GM12878 (cell line): ENCODE measurements around the gene NRXN3. TPM values are rescaled to one million over a fixed set of nuclear protein-coding genes. Genes with fewer than 3 reads are reported as not detected.

ENCODE experiments used
- ATAC-seq: fragments of 200-7000 bp; cut with Tn5 transposase; 3 replicates; pipeline ENCODE4 v1.9.1; 2020; ENCODE audit warnings: mild to moderate bottlenecking, moderate library complexity
- BruUV-seq: library from RNA; stranded (reverse); fragments of 400-500 nt; replicated peaks from 2 replicates; lab custom pipeline; 2021; lab: Mats Ljungman, UMichigan
- CTCF ChIA-PET: fragments of 300-600 bp; sonication (Branson Sonifier 250); formaldehyde crosslinking; extraction: SDS; loops from one replicate; lab custom pipeline; 2021; ENCODE audit warnings: inconsistent platforms; lab: Yijun Ruan, JAX
- POLR2A ChIA-PET: fragments of 350-600 bp; formaldehyde crosslinking; extraction: SDS; loops from one replicate; lab custom pipeline; 2021; ENCODE audit warnings: inconsistent platforms; lab: Charles Lee
- RAD21 ChIA-PET: fragments of 300-600 bp; sonication (Branson Sonifier 250); formaldehyde crosslinking; loops from one replicate; lab custom pipeline; 2023; ENCODE audit warnings: antibody characterized with exemption; ENCODE audit not compliant: unreplicated experiment; lab: Charles Lee
- SMC1A ChIA-PET: fragments of 300-600 bp; sonication (Branson Sonifier 250); formaldehyde crosslinking; loops from one replicate; lab custom pipeline; 2023; ENCODE audit not compliant: unreplicated experiment, uncharacterized antibody; lab: Charles Lee
- DNase-seq: peaks from one replicate; pipeline ENCODE4 v3.0.0-alpha.2; 2011; ENCODE audit warnings: low read depth, low spot score
- FAIRE-seq: peaks from 3 replicates; lab custom pipeline; 2011; peaks lifted over from hg19 to GRCh38; lab: Jason Lieb, UNC
- H2AFZ ChIP-seq: 2 replicates; pipeline ENCODE4 v1.6.0; 2011; ENCODE audit warnings: low read depth, low read length, control low read depth; ENCODE audit not compliant: control insufficient read depth
- H3K27ac ChIP-seq: 2 replicates; pipeline ENCODE4 v1.5.1; 2011; ENCODE audit warnings: control low read depth; ENCODE audit not compliant: control insufficient read depth, insufficient read depth
- H3K27me3 ChIP-seq, 2 experiments: replicated peaks in 1 of 2; 2 replicates each; pipeline versions ENCODE4 v1.6.0 to v1.6.1; 2011; ENCODE audit warnings: low read length in 1 of 2; ENCODE audit not compliant: control insufficient read depth in 2 of 2, insufficient read depth in 2 of 2
- H3K36me3 ChIP-seq, 2 experiments: 2 replicates each; pipeline ENCODE4 v1.5.1; 2011; ENCODE audit warnings: low read length in 1 of 2; ENCODE audit not compliant: control insufficient read depth in 2 of 2, insufficient read depth in 2 of 2
- H3K4me1 ChIP-seq: 2 replicates; pipeline ENCODE4 v1.6.1; 2011; ENCODE audit warnings: mild to moderate bottlenecking, low read length, moderate library complexity, mixed read lengths; ENCODE audit not compliant: control insufficient read depth, insufficient read depth
- H3K4me2 ChIP-seq: 2 replicates; pipeline ENCODE4 v1.6.0; 2011; ENCODE audit warnings: control low read depth; ENCODE audit not compliant: control insufficient read depth, insufficient read depth
- H3K4me3 ChIP-seq: fragments of 200-600 bp; sonication (generic); 2 replicates; pipeline ENCODE4 v1.5.1; 2016
- H3K79me2 ChIP-seq: 2 replicates; pipeline ENCODE4 v1.6.0; 2011; ENCODE audit warnings: low read length; ENCODE audit not compliant: control insufficient read depth, insufficient read depth
- H3K9ac ChIP-seq: 2 replicates; pipeline ENCODE4 v1.8.0; 2011; ENCODE audit warnings: low read length, control low read depth, mixed read lengths; ENCODE audit not compliant: control insufficient read depth, insufficient read depth
- H3K9me3 ChIP-seq: replicated peaks from 3 replicates; pipeline ENCODE4 v1.5.1; 2011; ENCODE audit warnings: mild to moderate bottlenecking, low read length; ENCODE audit not compliant: control insufficient read depth, insufficient read depth
- H4K20me1 ChIP-seq: 2 replicates; pipeline ENCODE4 v1.6.0; 2011; ENCODE audit not compliant: control insufficient read depth, insufficient read depth
- BCL3 ChIP-seq: IDR thresholded peaks from 2 replicates; pipeline ENCODE4 v1.6.1; 2011; ENCODE audit warnings: borderline replicate concordance, low read depth, mild to moderate bottlenecking, moderate library complexity, low read length; ENCODE audit not compliant: insufficient read depth, poor library complexity, severe bottlenecking
- BHLHE40 ChIP-seq, 2 experiments: fragments of 450-650 bp in 1 of 2; IDR thresholded peaks; 2 replicates each; pipeline ENCODE4 v1.6.1; 2011 to 2017; ENCODE audit warnings: low read depth in 2 of 2, borderline replicate concordance in 1 of 2, improper control_type of control experiment in 1 of 2, low read length in 1 of 2, mild to moderate bottlenecking in 1 of 2
- BMI1 ChIP-seq: fragments of 450-650 bp; IDR thresholded peaks from 2 replicates; pipeline ENCODE4 v1.6.1; 2016; ENCODE audit warnings: mild to moderate bottlenecking, moderate library complexity, borderline replicate concordance
- CEBPZ ChIP-seq: fragments of 150-350 bp; IDR thresholded peaks from 2 replicates; pipeline ENCODE4 v1.6.1; 2016; ENCODE audit warnings: low read depth, low read length
- CHD2 ChIP-seq: IDR thresholded peaks from 2 replicates; pipeline ENCODE4 v1.6.1; 2011; ENCODE audit warnings: low read depth, low read length, improper control_type of control experiment, borderline replicate concordance
- ETV6 ChIP-seq, 2 experiments: fragments of 450-650 bp in 1 of 2; IDR thresholded peaks in 1 of 2; conservative IDR thresholded peaks in 1 of 2; 2 replicates each; pipeline ENCODE4 v1.6.1; 2014; ENCODE audit warnings: antibody characterized with exemption in 1 of 2, borderline replicate concordance in 1 of 2, low read depth in 1 of 2, mild to moderate bottlenecking in 1 of 2, moderate library complexity in 1 of 2
- IRF3 ChIP-seq: fragments of 450-650 bp; IDR thresholded peaks from 2 replicates; pipeline ENCODE4 v1.6.1; 2014; ENCODE audit warnings: mild to moderate bottlenecking
- JUNB ChIP-seq: IDR thresholded peaks from 2 replicates; pipeline ENCODE4 v1.6.1; 2016; ENCODE audit warnings: antibody characterized with exemption, mild to moderate bottlenecking
- MEF2A ChIP-seq: IDR thresholded peaks from 2 replicates; pipeline ENCODE4 v1.6.1; 2011; ENCODE audit warnings: low read depth, mild to moderate bottlenecking, low read length, moderate library complexity; ENCODE audit not compliant: insufficient read depth
- PAX8 ChIP-seq: fragments of 450-650 bp; IDR thresholded peaks from 2 replicates; pipeline ENCODE4 v1.6.1; 2017; ENCODE audit warnings: mild to moderate bottlenecking, moderate library complexity
- SUPT20H ChIP-seq: IDR thresholded peaks from 2 replicates; pipeline ENCODE4 v1.6.1; 2011; ENCODE audit warnings: low read depth, mild to moderate bottlenecking, low read length, moderate library complexity, borderline replicate concordance; ENCODE audit not compliant: control insufficient read depth
- USF1 ChIP-seq: IDR thresholded peaks from 2 replicates; pipeline ENCODE4 v1.6.1; 2011; ENCODE audit warnings: borderline replicate concordance, low read depth, mild to moderate bottlenecking, moderate library complexity, mixed read lengths, low read length; ENCODE audit not compliant: insufficient read depth; ENCODE audit errors: extremely low read length
- ZBTB33 ChIP-seq: fragments of 450-650 bp; IDR thresholded peaks from 2 replicates; pipeline ENCODE4 v1.6.1; 2017; ENCODE audit warnings: mild to moderate bottlenecking
- WGBS: methylation state at CpG from one replicate; pipeline ENCODE4 v1.1.6; 2016; ENCODE audit warnings: low lambda C conversion rate; ENCODE audit not compliant: insufficient replicate concordance, insufficient coverage; ENCODE audit errors: missing lambda C conversion rate; 5-methylcytosine and 5-hydroxymethylcytosine counted together
- in situ Hi-C: fragments of 300-500 bp; cut with MboI; formaldehyde crosslinking; loops from 9 replicates; pipeline ENCODE4 v1.14.3; 2018; ENCODE audit warnings: mixed read lengths
- intact Hi-C: fragments of 100-400 bp; cut with micrococcal nuclease; formaldehyde crosslinking; loops from one replicate; pipeline ENCODE4 v1.14.2; 2022; ENCODE audit not compliant: unreplicated experiment
- polyA plus RNA-seq, 11 experiments: library from polyadenylated mRNA; depleted of rRNA in 4 of 11; unstranded in 6 of 11; stranded (reverse) in 5 of 11; fragments of >200 nt; fragmentation: Nextera tagmentation in 4 of 11; fragmentation: Illumina TruSeq in 1 of 11; extraction: Ambion mirVana in 4 of 11; extraction: Trizol in 1 of 11; gene quantifications; 1 replicate in 1 of 11; 2 replicates in 10 of 11; pipeline versions ENCODE4 v1.2.1 to v1.2.3, GENCODE V29; 2011 to 2016; ENCODE audit warnings: inconsistent platforms in 2 of 11, missing spikeins in 2 of 11, low read depth in 1 of 11
- total RNA-seq, 4 experiments: library from RNA; depleted of rRNA in 3 of 4; stranded (reverse); fragments of >200 nt in 3 of 4; fragmentation: Illumina TruSeq in 1 of 4; extraction: Trizol in 1 of 4; gene quantifications; 2 replicates each; pipeline versions ENCODE4 v1.2.1 to v1.2.3, GENCODE V29; 2013 to 2021

The NRXN3 gene
- total and polyA plus RNA-seq, 10 of the 15 experiments (the other 5 are each of a cell fraction or from before 2014, with no cell fraction given), result 0.52 to 3.3 (median 1.4) TPM

- TF ChIP-seq ETV6 (conservative IDR thresholded peaks at IDR 0.05 in 1 of 2, IDR thresholded peaks at IDR 0.05 in 1 of 2; ENCODE audit: borderline replicate concordance in 1 of 2, low read depth in 1 of 2) (no peak), MEF2A (no peak), PAX8 (no peak)
These were observed 1115.1 kb downstream of the NRXN3 start (continued) for GRCh38 chr14:79285263-79285662.

- no peak for DNase-seq
- intact Hi-C loops, result no loop called here
- no peak for TF ChIP-seq BHLHE40 (IDR thresholded peaks at IDR 0.05; ENCODE audit: borderline replicate concordance in 1 of 2, low read depth in 2 of 2, low read length in 1 of 2)
- no peak for TF ChIP-seq JUNB
- no peak for TF ChIP-seq BMI1
- TF ChIP-seq SUPT20H, result no peak
- no peak for TF ChIP-seq CHD2
- no peak for TF ChIP-seq ZBTB33
- no peak for TF ChIP-seq CEBPZ
- TF ChIP-seq USF1, result no peak
- TF ChIP-seq IRF3, result no peak
- TF ChIP-seq BCL3, result no peak
These were observed 1117.8 kb downstream of the NRXN3 start for GRCh38 chr14:79287976-79288375.

More at GRCh38 chr14:79287976-79288375, 1117.8 kb downstream of the NRXN3 start:
- in situ Hi-C loops, result no loop called here
- WGBS, result 33% methylated on average over 1 of the region's 1 CpG
- no peak overlapping the region for H2AFZ ChIP-seq
- FAIRE-seq (no peak), ATAC-seq (no peak)
- ChIA-PET RAD21 (no interaction called here), CTCF (no interaction called here), POLR2A (no interaction called here), SMC1A (no interaction called here)
- H3K79me2 ChIP-seq, result no peaks in the 10 kb centered on the region
- no peak overlapping the region for H3K27ac ChIP-seq
- no peaks in the 10 kb centered on the region for H4K20me1 ChIP-seq
- no peaks in the 10 kb centered on the region for H3K9me3 ChIP-seq
- no peaks in the 10 kb centered on the region for H3K4me1 ChIP-seq
- H3K4me2 ChIP-seq, result no peak overlapping the region
- BruUV-seq, result no TSS peak
- H3K4me3 ChIP-seq, result no peak overlapping the region
- H3K27me3 ChIP-seq, result no peaks in the 10 kb centered on the region
- no peak overlapping the region for H3K9ac ChIP-seq
- H3K36me3 ChIP-seq, result no peaks in the 10 kb centered on the region
